GM19328 (cell line): ENCODE results near the gene CFAP61.
"Not testable (repeated sequence)": the region's sequence is repeated elsewhere in the genome, so short reads cannot be mapped to it uniquely, and the experiment has no call there.

ENCODE experiments used
- ATAC-seq: cut with Tn5 transposase; IDR thresholded peaks from one replicate; pipeline ENCODE4 v1.9.1; 2021; ENCODE audit warnings: mild to moderate bottlenecking, moderate library complexity; ENCODE audit not compliant: unreplicated experiment

CFAP61 gene

DNA sequence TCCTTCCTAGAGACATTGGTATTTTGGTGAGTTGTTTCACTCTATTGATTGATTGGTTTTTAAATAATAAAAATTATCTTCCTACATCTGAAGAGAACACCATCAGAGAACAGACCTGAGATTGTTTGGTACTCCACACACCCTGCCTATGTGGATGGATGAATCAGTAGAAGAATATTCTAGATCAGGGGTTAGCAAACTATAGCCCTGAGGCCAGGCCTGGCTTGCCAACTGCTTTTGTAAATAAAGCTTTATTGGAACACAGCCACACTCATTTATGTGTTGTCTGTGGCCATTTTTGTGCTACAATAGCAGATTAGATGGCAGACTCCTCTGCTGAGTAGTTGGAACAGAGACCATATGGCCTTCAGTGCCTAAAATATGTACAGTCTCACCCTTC is 176.0 kb downstream of the CFAP61 start:
- ATAC-seq = no peak

DNA sequence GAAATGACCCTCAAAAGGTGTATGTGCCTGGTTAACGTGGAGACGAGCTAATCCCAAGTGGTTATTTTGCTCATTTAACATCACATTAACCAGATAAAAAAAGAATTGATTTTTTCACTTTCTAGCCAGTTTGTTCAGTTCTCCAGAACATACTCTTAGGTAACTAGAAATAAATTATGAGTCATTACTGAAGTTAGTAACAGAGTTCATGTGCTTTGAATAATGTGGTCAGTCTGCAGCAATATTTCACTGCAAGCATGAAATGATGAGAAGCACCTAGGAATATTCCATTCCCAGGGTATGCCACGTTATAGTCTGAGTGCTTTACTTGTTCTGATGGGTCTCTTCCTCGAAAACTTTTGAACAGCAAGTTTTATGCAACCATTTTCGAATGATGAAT is 177.3 kb downstream of the CFAP61 start:
- ATAC-seq = no peak

- ATAC-seq = no peak
These were observed 178.4 kb downstream of the CFAP61 start for GRCh38 chr20:20230741-20231140.

GRCh38 chr20:20231528-20232298 is 179.4 kb downstream of the CFAP61 start:
- ATAC-seq = no peak

- ATAC-seq = no peak
These were observed 180.7 kb downstream of the CFAP61 start for GRCh38 chr20:20233041-20233514.

GRCh38 chr20:20235681-20236080 is 183.3 kb downstream of the CFAP61 start:
- no peak for ATAC-seq

GRCh38 chr20:20237093-20237959 is 185.0 kb downstream of the CFAP61 start:
- no peak for ATAC-seq

DNA sequence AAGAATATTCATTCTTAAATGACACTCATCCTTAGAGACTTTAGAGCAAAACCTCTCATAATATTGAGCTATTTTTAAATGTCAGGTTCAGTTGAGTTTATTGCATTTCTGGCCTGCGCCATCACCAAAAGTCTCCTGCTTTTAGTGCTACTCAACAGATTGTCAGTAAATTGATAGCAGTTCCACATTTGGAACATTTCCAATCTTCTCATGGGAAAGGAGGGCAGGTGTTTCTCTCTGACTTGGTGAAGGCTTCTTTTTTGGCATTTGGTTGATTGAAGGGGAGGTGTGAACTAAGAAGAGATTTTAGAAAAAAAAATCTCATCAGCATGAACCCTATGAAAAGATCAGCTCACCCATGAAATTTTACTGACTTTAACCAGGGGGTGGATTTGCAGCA is 189.6 kb downstream of the CFAP61 start:
- ATAC-seq = no peak

DNA sequence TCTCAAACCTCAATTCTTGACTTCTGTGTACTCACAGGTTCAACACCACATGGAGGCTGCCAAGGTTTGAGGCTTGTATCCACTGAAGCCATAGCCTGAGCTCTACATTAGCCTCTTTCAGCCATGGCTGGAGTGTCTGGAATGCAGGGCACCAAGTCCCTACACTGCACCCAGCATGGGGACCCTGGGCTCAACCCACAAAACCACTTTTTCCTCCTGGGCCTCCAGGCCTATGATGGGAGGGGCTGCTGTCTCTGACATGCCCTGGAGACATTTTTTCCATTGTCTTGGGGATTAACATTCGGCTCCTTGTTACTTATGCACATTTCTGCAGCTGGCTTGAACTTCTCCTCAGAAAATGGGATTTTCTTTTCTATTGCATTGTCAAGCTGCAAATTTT is 192.1 kb downstream of the CFAP61 start:
- not testable (repeated sequence) for ATAC-seq

DNA sequence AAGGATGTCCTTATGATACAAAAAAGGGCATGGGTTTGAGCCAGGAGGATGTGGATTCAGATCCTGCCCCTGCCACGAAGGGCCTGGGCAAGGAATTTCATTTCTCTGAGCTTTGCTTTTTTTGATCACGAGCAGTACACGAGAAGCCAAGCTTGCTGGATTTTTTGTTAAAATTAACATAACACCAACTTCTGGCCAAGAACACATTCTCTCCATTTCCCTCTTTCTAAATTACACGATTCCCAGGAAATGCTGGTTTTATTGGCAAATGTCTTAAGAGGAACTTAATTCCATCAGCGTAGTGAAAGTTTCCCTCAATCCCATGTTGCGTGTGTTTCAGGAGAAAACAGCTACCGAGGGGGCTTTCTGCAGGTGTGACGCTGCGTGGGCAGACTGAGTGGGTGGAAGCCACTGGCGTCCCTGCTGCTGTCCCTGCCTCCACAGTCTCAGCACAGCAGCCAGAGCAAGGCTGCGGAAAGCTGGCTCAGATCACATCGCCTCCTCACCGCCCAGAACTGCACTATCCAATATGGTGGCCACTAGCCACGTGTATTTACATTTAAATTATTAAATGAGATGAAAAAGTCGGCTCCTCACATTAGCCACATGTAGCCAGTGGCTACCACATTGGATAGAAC is 194.8 kb downstream of the CFAP61 start:
- ATAC-seq = no peak

DNA sequence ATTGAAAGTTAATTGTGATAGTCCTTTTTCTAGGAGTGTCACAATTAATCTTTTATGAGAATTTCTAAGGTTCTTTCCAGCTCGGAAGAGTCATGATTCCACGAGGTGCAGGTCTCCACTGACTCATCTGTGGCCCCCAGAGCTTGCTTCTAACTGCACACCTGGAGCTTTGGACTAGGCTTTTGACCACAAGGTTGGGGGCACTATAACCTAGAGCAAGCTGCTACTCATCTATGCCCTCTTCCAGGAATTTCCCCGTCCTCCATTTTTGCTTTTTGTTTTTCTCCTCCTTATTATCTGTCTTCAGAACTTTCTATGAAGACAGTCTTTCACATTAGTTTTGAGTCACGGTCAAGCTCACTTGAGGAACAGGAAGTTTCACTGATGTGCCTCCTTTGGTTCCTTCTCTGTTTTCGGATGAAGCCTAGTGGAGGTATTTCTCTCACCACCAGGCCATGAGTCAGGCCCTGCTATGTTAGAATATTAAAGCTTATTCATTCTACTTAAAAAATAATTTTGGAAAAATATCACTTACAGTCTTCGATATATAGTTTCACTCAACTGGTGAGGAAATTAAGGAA is 196.4 kb downstream of the CFAP61 start:
- no peak for ATAC-seq

DNA sequence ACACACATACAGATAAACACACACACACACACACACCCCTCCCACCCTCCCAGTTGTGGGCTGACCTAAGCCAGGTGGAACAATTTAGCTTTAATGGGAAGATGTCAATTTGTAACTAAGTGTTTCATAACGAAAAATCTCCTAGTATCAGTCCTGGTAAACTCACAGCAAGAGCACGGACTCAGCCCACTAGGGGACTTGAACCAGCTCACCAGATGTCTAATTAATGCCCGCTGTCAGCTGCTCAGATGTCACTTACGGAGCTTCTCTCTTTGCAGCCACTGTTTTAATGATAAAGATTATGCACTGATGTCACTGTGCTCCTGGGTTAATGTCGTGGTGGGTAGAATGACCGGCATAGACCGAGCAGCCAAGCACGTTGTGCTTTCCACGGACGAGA is 199.0 kb downstream of the CFAP61 start:
- no peak for ATAC-seq

DNA sequence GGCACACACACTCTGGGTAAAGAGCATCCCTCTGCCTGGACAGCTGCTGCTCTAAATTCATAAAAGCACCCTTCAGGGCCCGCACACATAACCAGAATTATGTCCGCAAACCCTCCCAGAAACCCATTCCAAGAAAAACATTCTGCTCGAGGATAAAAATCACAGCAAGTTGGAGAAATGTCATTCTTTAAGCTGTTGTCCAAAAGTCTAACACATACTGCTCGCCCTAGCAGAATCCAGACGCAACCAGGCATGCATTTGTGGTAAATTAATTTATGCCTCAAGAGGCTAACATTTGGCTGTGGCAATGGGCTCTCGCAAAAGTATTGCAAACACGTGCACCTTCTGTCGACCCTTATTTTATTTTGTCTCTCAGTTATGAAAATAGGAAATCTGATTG is 199.5 kb downstream of the CFAP61 start:
- ATAC-seq = no peak

GRCh38 chr20:20253039-20253743 is 200.9 kb downstream of the CFAP61 start:
- ATAC-seq = no peak

DNA sequence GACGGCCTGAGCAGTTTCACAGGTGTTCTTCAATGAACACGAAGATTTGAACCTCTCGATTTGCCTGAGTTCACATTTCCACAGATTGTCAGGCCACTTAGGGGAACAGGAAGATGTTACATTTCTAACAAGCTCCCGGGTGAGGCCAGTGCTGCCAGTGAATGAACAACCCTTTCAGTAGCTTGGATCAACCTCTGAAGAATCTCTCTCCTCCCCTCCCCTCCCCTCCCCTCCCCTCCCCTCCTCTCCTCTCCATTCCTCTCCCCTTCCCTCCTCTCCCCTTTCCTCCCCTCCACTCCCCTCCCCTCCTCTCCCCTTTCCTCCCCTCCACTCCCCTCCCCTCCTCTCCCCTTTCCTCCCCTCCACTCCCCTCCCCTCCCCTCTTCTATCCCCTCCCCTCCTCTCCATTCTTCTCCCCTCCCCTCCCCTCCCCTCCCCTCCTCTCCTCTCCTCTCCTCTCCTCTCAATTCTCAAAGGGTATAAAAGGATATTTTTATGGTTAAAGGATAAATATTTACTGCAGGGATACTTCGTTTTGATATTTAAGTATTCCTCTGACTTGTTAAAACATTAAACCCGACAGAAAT is 201.5 kb downstream of the CFAP61 start:
- ATAC-seq = no peak

GRCh38 chr20:20255099-20255498 is 202.8 kb downstream of the CFAP61 start:
- no peak for ATAC-seq

GRCh38 chr20:20259533-20259932 is 207.2 kb downstream of the CFAP61 start:
- ATAC-seq = no peak

- no peak for ATAC-seq
These were observed 208.8 kb downstream of the CFAP61 start for GRCh38 chr20:20261159-20261558.

GRCh38 chr20:20265210-20265609 is 212.9 kb downstream of the CFAP61 start:
- no peak for ATAC-seq

DNA sequence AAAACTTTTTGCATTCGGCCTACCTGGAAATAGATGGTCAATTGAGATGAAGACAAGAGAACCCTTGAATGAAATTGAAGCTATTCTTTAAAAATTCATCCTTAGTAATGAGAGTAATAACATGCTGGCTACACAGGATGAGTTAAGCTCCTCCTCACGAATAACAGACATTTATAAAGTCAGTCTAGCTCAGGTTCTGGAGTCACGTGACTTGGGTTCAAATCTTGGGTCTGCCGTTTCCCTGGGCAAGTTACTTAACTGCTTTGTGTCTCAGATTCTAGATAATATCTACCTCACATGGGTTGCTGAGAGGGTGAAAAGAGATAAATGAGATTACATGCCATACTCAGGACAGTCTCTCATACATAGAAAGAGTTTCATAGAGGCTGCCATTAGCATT is 214.2 kb downstream of the CFAP61 start:
- no peak for ATAC-seq
